HG02798 (cell line): ENCODE measurements around the gene API5.
"Not testable (repeated sequence)": the region's sequence is repeated elsewhere in the genome, so short reads cannot be mapped to it uniquely, and the experiment has no call there.

Experiments
- ATAC-seq: cut with Tn5 transposase; IDR thresholded peaks from one replicate; pipeline ENCODE4 v1.9.1; 2021; ENCODE audit warnings: mild to moderate bottlenecking; ENCODE audit not compliant: unreplicated experiment, poor library complexity

The API5 gene

GRCh38 chr11:43311791-43312607 is at the start of gene API5:
Gene API5 (plus strand): TSS chr11:43311996. CDS start chr11:43312128, 132 bp downstream.
- ATAC-seq = peak; percentile 99

GRCh38 chr11:43267856-43268580 is 43.8 kb upstream of the API5 start:
- ATAC-seq = no peak

- ATAC-seq = no peak
Observed at GRCh38 chr11:43268786-43269185, 43.0 kb upstream of the API5 start.

GRCh38 chr11:43269254-43269918 is 42.4 kb upstream of the API5 start:
- no peak for ATAC-seq

GRCh38 chr11:43270468-43270867 is 41.3 kb upstream of the API5 start:
- ATAC-seq = no peak

GRCh38 chr11:43278193-43278956 is 33.4 kb upstream of the API5 start:
- ATAC-seq = peak; percentile 53

- peak; percentile 75 for ATAC-seq
Observed at GRCh38 chr11:43282607-43283440, 29.0 kb upstream of the API5 start.

GRCh38 chr11:43285826-43286225 is 26.0 kb upstream of the API5 start:
- no peak for ATAC-seq

- no peak for ATAC-seq
Observed at GRCh38 chr11:43289368-43289767, 22.4 kb upstream of the API5 start.

- no peak for ATAC-seq
Observed at GRCh38 chr11:43298397-43298796, 13.4 kb upstream of the API5 start.

GRCh38 chr11:43315966-43316365 is 4.2 kb downstream of the API5 start:
- no peak for ATAC-seq

GRCh38 chr11:43316451-43316850 is 4.7 kb downstream of the API5 start:
- no peak for ATAC-seq

- no peak for ATAC-seq
Observed at GRCh38 chr11:43327987-43328386, 16.2 kb downstream of the API5 start.

GRCh38 chr11:43328482-43328881 is 16.7 kb downstream of the API5 start:
- ATAC-seq = no peak

- ATAC-seq = no peak
Observed at GRCh38 chr11:43341159-43341558, 29.4 kb downstream of the API5 start.

GRCh38 chr11:43351426-43351825 is 39.6 kb downstream of the API5 start:
- ATAC-seq = not testable (repeated sequence)

- ATAC-seq = no peak
Observed at GRCh38 chr11:43354311-43354710, 42.5 kb downstream of the API5 start.

GRCh38 chr11:43356336-43356735 is 44.5 kb downstream of the API5 start:
- no peak for ATAC-seq

- no peak for ATAC-seq
Observed at GRCh38 chr11:43358279-43358800, 46.5 kb downstream of the API5 start.
